ENCODE results near the gene SNX10.

- TF ChIP-seq BHLHE40 (IDR thresholded peaks at IDR 0.05; ENCODE audit: borderline replicate concordance), result no peak
- TF ChIP-seq L3MBTL2 (conservative IDR thresholded peaks at IDR 0.05), result no peak
- TF ChIP-seq FOXK2 (IDR thresholded peaks at IDR 0.05), result no peak
- no peak for TF ChIP-seq SUZ12 (IDR thresholded peaks at IDR 0.05)
- no peak for TF ChIP-seq ARNT (IDR thresholded peaks at IDR 0.05)
- TF ChIP-seq SP1 (IDR thresholded peaks at IDR 0.05), result no peak
- TF ChIP-seq ELF4 (IDR thresholded peaks at IDR 0.05), result no peak
- no peak for TF ChIP-seq PKNOX1 (IDR thresholded peaks at IDR 0.05)
- no peak for TF ChIP-seq FOXA1 (IDR thresholded peaks at IDR 0.05)
- TF ChIP-seq FOXM1 (IDR thresholded peaks at IDR 0.05; ENCODE audit: borderline replicate concordance), result no peak
- no peak for TF ChIP-seq HDGF (IDR thresholded peaks at IDR 0.05; ENCODE audit: borderline replicate concordance)
- no peak for TF ChIP-seq LEF1 (IDR thresholded peaks at IDR 0.05; ENCODE audit: borderline replicate concordance)
- no peak for TF ChIP-seq CTBP1 (IDR thresholded peaks at IDR 0.05; ENCODE audit: borderline replicate concordance)
- TF ChIP-seq TARDBP (IDR thresholded peaks at IDR 0.05), result no peak
These were observed 126.3 kb downstream of the SNX10 start for GRCh38 chr7:26417911-26418413.

Measured in HEK293T (cell line).